Fibroblast of skin of right biceps (primary cell): ENCODE data around the gene GNB4.
A peak's percentile ranks its signal among the peaks of the same experiment; 100 is the strongest.

ENCODE experiments used
- DNase-seq: peaks from one replicate; pipeline ENCODE4 v3.0.0-alpha.2; 2013

The GNB4 gene

DNA sequence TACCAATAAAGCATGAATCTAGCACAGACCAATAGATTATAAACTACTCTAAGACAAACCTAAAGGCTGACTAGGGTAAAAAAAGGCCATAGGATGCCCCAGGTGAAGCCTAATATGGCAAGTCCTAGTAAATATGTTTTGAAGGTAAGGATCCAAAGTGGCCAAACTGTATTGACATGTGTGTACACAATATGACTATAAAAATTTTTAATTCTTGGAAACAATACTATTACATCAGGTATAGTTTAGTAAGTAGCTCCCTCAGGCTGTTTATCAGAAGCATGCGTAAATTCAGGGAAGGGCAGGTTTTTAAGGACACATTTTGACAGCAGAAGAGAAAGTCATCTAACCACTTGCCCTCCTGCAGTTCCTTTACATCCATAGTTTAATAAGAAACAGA is 18.8 kb downstream of the GNB4 start:
- no peak for DNase-seq

DNA sequence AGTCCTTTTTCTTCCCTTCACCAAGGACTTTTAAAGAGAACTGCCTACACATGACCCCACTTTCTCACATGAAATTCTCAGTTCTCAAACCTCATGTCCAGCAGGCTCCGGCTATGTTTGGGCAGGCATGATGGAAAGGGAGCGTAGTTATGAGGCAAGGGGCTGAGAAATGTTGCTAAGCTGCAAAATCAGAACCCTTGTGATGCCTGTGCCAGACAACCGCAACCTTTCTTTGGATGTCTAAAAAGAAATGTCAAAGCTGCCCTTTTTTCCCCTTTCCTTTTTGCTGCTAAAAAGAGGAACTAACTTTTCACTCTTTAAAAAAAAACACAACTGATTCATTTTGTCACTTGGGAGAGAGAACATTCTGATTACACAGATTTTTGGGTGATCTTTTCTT is 19.2 kb downstream of the GNB4 start:
- no peak for DNase-seq

DNA sequence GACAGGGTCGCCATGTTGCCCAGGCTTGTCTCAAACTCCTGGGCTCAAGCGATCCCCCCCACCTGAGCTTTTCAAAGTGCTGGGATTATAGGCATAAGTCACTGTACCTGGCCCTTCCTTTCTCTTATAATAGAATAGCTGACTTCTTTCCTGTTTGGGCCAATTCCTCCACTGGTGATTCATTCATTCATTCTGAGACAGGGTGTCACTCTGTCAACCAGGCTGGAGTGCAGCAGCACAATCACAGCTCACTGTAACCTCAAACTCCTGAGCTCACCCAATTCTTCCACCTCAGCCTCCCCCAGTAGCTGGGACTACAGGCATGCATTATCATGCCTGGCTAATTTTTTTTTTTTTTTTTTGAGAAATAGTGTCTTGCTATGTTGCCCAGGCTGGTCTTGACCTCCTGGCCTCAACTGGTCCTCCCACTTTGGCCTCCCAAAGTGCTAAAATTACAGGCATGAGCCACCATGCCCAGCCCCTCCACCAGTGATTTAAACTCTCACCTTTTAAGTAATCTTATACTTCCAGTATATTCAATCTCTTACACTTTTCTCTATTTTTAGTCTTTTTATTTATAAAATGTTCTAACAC is 20.9 kb downstream of the GNB4 start:
- no peak for DNase-seq

DNA sequence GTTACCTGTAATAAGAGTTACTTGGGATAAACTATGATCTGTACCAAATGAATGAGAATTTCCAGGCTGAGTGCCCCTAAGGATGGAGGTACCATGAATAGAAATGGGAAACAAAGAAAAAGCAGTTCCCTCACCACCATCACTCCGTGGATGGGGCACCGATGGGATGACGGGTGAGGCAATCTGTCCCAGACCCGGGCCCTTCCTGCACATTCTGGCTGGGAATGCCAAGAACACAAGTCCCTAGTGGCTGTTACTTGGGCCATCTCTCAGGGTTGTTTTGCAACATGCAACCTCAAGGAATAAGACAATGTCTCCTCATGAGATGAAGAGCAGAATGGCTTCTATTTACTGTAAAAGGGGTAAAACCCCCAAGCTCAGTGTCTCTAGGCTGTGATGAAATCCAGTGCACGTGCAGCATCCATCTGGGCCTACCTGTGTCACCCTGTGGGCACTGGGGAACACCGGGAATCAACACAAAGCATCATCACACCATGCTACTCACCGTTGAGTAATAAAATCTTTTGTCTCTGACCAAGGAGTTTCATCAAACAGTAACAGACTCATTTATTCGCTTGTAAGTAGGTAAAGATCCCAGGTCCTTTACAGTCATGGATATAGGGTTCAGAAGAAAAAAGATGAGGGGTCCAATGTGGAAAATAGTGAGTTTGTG is 22.3 kb downstream of the GNB4 start:
- DNase-seq = no peak

DNA sequence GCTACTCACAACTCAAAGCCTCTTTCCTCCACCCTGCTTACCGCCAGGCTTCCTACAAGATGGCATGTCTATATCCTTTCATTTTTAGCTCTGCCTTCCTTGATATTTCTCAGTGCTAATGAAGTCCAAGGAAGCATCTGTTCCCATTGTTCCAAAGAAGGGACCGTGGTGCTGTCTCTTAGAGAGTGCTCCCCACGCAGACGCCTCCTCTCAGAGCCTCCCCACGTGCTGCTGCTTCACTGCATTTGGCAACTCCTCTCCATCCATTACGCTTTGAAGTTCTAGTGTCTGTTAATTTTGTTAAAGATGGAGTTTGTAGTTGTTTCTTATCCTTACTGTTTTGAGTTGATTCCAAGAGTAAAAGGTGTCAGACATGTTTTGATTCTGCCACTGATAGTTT is 26.2 kb downstream of the GNB4 start:
- DNase-seq = no peak

DNA sequence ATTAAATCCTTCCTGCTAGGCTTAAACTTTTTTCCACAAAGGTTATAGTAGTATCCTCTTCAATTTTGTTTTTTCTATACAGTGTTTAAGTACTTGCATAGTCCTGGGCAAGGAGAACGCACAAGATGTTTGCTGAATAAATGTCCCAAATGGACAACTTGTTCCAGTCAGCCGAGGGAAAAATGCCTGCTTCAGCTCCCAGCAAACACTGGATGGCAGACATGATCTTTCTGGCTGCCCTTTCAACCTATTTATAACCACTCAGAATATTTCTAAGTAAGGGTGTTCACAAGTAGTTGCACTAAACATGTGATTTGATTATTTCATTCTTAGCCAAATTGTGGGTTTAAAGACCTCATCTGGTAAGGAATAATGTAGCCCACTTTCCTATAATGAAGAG is 29.8 kb downstream of the GNB4 start:
- peak; percentile 22 for DNase-seq

DNA sequence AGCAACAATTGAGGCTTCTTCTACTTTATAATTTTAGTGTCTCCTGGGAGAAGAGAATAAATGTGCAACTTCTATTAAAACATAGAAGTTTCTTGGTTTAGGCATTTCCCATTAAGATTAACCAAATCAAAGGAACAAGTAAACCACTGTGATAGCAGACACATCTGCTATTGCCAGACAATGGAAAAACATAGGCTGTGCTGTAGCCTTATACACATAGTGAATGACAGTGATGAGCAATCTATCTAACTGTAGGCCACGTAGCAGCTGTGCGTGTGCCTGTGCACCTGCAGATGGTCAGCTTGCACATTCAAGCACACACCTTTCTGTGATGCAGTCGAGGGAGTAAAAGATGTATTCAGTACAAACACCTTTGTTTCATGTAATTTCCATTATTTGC is 32.7 kb downstream of the GNB4 start:
- DNase-seq = no peak

DNA sequence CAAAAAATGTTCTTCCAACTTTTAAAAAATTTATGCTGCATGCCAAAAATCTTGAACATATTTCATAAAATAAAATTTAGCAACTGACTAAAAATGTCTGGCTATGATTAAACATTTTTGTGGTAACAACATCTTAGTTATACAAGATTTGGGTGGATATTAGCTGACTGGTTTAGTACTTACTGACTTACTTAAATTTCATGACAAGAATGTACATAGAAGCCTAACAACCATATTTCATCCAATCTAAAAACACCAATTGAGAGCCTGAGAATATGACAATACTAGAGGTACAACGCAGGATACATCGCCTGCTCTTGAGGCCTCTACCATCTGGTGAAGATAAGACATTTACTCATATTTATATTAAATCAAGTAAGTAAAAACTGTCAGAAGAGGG is 34.6 kb downstream of the GNB4 start:
- peak; percentile 82 for DNase-seq

DNA sequence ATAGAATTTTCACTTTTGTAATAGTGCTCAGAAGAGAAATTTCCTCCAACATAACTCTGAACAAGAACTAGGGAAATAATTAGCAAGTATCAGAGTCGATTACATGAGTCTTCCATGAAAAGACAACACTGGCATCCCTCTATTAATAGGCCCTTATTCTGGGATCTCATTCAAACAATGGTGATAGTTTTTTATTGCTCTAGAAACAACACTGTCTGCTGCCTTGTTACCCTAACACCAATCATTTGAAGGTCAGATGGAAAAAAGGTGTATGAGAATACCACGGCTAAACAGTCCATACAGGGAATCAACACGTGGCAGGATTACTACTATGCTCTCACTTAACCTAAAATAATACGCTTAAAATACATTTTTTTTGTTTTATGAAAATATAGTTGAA is 35.9 kb downstream of the GNB4 start:
- DNase-seq = no peak

DNA sequence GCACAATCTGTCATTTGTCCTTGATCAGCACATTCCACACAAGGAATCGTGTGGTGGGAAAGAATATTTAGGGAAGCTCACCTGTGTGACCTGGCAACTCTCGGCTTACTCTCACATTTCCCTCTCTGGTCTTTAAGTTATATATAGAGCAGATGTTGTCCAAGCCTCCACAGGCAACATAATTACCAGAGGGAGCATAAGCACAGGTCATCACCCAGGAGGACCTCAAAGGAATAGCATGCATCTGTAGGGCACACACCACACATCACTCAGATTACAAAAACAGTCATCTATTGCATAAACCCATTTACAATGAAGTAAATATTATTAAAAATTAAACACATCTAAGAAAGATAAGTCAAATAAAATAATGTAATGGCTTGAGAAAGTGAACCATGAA is 36.5 kb downstream of the GNB4 start:
- DNase-seq = no peak

DNA sequence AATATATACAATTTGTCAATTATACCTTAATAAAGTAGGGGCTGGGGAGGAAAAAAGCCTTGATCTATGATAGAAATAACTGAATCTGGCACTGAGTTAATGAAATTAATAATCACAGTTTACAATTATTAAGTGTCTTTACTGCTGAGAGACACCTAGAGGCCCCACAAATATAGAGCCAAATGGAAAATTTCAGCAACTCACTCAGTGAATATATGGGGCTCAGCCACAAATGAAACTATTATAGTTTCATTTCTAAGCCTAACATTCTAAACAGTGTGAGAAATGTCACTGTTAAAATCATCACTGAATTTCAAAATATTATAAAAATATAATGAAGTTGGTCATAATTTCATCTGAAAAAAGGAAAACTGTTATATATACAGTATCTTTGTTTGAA is 40.3 kb downstream of the GNB4 start:
- no peak for DNase-seq

DNA sequence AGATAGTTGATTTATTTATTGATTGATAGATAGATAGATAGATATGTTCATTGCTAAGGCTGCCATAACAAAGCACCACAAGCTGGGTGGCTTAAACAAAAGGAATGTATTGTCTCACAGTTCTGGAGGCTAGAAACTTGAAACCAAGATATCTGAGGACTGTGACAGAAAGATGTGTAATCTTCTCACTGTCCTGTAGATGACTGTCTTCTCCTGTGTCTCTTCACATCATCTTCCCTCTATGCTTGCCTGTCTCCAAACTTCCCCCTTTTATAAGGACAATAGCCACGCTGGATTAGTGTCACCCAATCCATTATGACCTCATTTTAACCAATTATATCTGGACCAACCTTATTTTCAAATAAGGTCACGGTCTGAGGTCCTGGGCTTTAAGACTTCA is 40.9 kb downstream of the GNB4 start:
- peak; percentile 45 for DNase-seq

DNA sequence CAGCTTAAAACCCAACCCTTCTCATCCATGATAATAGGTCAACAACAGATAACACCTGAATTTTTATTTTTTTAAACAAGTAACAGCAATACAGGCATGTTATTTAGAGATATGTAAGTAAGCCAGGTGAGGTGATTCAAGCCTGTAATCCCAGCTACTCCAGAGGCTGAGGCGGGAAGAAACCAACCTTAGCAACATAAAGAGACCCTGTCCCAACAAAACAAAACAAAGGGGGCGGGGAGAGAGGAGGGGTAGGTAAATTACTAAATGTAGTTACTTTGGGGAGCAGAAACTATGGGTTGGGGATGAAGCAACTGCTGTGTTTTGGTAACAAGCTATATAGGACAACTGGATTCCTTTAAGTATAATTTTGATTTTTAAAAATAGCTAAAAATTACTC is 47.0 kb downstream of the GNB4 start:
- DNase-seq = no peak

DNA sequence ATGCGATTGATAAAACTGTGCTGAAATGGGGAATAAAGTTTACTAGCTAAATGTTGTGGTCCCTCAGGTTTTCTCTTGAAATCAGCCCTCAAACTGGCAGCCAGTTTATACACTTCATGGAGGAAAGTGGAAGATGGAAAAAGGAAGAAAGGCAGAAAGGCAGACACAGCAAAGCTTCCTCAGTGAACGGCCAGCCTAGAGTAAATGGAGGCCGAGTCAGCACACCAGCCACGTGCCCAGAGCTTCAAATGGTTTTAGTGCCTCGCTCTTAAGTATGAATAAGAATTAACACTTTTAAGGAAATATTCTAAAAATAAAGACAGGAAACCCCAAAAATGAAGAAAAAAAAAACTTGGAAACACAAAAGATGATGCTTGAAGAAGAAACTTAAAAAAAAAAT is 48.3 kb downstream of the GNB4 start:
- DNase-seq = no peak

DNA sequence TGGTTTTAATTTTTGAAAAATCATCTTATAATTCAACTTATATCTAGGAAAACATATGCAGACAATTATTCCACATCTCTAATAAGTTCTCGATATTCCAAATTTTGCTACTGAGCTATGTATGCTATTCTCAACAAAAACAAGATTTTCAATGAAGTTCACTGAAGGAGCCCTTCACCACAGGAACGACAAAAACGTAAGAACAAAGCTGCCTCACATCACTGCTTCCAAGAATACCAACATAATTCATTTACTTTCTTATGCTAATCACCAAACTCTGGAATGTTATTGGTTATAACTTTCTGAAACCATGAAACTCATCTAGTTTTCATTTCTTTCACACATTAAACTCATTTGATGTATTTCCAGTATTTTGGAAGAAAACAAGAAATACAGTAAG is 49.7 kb downstream of the GNB4 start:
- no peak for DNase-seq

DNA sequence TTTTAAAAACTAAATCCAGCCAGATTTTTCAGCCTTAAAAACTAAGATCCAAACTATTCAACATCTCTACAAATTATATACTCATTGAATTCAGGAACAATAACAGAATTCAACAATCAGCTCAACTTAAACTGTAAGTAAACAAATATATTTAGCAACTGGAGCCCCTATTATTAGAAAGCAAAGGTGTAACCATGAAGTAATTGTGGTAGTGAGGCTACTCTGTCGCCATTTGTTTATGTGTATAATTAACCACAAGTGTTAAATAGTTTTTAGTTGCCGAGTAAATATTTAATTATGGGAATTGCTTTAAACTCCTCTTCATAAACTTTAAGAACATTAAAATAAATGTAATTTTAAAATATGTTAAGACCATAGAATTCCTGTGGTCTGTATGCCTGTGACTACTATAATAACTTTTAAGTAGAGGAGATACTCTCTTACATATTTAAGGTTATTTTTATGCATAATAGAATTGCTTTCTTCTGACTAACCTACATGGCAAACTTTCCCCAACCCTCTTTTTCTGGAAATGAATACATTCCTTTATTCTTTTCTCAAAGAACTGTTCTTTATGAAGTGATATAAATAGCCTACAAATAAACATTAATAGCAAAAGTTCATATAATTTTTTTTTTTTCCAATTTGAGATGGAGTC is 52.6 kb downstream of the GNB4 start:
- peak; percentile 73 for DNase-seq

DNA sequence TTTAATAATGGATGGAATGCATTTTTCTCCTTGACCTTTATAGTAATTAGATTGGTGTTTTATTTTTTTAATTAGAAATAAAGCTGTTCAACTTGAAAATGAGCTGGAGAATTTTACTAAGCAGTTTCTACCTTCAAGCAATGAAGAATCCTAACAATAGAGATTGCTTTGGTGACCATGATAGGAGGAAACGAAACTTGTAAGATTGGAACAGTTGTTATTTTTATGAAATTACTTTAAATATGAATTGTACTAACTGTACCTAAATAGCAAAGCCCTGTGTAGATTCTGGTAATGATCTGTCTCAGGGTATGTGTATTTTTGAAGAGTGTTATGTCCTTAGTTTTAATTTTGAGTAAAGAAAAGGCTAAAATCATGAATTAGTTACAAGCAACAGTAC is 59.4 kb downstream of the GNB4 start:
- no peak for DNase-seq

DNA sequence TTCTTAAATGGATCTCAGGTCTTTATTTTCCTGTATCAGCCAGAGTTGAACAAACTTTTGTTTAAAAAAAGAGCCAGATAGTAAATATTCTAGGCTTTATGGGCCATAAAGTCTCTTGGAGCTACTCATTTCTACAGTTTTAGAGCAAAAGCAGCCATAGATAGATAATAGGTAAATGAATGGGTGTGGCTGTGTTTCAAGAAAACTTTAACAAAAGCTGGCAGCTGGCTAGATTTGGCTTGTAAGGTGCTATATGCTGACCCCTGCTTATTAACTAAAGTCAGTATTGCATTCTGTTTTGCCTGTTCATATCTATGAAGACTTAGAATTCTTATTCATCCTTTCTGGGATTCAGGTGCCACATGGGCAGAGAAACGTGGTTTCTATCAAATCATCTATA is 74.8 kb downstream of the GNB4 start:
- DNase-seq = no peak

DNA sequence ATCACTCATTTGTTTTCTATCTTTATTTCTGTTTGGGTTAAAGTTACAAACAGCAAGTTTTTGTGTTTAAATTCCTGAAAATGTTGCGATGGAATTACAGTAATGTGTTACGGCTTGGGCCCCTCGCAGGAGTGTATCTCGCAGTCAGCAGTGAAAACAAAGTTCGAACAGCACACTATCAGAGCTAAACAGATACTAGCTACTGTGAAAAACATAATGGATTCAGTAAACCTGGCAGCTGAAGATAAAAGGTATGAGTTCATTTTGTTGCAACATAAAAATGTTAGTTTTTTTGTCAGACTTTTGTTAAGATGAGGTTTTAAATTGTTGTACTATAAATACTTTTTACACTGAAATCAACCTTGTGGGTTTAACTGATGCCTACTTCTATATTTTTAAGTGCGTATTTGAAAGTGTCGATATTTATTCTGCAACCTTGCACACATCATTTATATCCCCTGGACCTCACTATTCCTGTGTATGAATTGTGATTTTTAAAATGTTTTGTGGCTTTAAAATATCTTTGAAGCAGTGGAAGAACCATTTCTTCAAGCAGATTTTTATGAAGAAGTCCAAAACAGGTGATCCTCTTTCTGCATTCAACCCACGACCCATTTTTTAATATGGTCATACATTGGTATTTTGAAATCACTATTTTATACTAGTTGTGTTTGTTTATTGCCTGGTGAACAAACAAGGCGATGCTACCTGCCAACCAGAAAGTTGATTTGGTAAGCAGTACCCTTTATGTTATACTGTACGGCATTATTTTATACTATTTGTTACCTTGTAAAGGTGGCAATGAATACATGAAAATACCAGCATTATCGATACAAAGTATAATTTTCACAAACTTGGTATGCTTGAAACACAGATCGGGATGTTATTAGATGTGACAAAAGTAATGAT is 75.9 kb downstream of the GNB4 start:
- no peak for DNase-seq

DNA sequence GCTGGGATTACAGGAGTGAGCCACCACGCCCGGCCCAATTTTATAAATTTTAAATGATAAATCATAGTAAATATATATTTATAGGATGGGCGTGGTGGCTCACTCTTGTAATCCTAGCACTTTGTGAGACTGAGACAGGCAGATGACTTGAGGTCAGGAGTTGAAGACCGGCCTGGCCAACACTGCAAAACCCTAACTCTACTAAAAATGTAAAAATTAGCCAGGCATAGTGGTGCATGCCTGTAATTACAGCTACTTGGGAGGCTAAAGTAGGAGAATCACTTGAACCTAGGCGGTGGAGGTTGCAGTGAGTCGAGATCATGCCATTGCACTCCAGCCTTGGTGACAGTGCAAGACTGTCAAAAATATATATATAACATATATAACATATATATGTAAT is 77.3 kb downstream of the GNB4 start:
- DNase-seq = no peak

DNA sequence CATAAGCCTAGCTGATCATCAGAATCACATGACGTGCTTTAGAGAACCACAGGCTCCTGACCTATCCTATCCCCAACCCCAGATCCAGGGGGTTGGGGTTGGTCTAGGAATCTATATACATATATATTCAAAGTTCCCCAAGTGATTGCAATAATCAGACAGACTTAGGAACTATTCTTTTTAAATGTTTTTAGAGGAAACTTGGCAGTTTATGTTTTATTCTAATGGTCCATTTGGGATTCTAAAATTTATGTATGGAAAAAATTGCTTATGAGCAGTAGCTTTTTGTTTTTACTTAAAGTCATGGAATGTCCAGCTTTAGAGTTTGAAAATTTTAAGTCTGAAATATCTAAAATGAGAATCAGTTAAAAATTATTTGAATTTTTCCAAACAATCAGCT is 81.6 kb downstream of the GNB4 start:
- DNase-seq = no peak

DNA sequence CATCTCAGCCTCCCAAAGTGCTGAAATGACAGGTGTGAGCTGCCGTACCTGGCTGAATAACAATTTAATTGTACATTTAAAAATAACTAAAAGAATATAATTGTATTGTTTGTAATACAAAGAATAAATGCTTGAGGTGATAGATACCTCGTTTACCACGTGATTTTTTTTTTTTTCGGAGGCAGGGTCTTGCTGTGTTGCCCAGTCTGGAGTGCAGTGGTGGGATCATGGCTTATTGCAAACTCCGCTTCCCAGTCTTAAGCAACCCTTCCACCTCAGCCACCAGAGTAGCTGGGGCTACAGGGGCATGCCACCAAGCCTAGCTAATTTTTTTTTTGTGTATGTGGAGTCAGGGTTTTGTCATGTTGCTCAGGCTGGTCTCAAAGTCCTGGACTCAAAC is 87.9 kb downstream of the GNB4 start:
- no peak for DNase-seq

DNA sequence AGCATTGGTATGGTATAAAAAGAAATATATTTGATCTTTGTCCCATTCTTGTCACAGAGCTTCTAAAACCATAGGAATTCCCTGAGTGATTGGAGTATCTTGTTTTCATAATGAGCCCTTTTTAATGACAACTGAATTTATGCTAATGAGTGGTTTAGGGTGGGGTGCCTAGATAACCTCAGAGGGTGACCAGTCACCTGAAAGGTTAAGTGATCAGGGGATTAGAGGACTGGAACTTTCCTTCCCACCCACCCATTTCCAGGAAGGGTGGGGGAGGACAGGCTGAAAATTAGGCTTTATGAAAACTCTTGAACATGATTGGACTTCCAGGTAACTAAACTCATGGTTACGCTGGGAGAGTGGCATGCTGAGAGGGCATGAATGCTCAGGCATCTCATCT is 95.3 kb downstream of the GNB4 start:
- DNase-seq = no peak
